HG03064 (cell line): Measurements from ENCODE around the gene ZNF581.
A peak's percentile ranks its signal among the peaks of the same experiment; 100 is the strongest.

Experiments used
- ATAC-seq: cut with Tn5 transposase; IDR thresholded peaks from one replicate; pipeline ENCODE4 v1.9.1; 2021; ENCODE audit warnings: low read depth; ENCODE audit not compliant: unreplicated experiment

Gene ZNF581

DNA sequence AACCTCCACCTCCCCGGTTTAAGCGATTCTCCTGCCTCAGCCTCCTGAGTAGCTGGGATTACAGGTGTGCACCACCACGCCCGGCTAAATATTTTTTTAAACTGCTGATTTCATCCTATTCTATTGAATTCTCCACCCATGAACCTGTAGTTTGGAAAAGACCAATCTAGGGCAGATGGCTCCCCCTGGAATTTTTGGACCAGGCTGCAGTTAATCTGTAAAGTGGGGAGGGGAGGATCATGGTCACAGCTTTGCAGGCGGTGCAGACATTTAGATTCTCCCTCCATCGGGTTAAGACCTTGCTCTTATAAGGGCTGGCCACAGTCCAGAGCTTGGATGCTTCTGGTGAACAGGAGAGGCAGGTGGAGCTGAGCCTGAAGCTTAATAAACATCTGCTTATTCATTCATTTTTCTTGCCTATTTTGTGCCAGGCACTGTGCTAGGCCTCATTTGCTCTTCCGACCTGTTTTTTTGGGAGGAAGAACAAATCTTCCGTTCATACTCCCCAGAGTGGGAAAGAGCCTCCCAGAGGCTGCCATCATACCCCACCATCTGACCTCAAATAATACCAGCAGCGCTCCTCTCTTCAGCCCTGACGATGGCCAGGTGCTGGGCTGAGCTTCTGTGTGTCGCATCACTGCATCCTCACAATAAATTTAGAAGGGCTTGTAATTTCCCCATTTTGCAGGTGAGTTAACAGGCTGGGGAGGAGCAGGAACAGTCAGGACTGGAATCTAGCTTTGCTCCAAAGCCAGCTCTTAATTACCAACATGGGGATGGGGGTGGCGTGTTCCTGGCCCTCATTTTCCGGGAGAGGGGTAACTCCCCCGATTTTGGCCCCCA is 3.7 kb downstream of the ZNF581 start:
- no peak for ATAC-seq

DNA sequence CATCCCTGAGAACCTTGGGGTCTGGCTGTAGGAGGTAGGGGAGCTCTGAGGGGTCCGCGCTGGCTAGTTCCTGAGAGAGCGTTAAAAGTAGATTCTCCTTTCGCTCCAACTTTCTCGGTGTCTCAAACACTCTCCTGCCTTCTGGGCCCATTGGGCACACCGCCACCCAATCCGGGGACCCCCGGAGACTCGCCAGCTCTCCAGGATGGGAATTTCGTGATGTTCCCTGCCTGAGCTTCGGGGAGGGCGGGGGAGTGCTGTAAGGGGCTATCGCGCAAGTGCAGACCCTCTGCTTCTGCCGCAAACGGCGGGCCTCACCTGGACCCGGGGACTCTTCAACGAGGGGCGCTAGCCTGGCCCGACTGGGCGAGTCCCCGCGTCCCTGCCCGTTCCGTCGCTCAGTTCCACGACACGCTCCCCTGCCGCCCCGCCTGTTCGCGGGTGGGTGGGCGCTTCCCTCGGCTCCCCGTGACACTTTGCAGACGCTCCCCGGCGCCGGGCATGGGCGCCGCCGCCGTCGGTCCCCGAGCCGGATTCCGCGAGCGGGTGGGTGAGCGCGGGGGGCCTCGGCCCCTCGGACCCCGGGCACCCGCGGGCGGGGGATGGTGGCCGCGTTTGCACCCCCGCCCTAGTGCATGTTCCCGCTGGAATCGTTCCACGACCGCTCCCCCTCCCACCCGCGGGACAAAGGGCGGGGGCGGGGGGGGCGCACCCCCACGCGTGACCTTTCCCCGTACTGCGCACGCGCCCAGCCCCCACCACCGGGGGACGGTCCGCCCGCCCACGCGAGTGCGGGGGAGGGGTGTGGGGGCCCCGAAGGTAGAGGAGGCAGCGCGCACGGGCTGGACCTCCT is 4.5 kb downstream of the ZNF581 start, which contains the start of gene CCDC106:
Gene CCDC106 (plus strand): TSS at position 481 of the 853 bp plus-strand sequence. CDS start 835 bp downstream, outside the sequence.
- ATAC-seq = no peak

DNA sequence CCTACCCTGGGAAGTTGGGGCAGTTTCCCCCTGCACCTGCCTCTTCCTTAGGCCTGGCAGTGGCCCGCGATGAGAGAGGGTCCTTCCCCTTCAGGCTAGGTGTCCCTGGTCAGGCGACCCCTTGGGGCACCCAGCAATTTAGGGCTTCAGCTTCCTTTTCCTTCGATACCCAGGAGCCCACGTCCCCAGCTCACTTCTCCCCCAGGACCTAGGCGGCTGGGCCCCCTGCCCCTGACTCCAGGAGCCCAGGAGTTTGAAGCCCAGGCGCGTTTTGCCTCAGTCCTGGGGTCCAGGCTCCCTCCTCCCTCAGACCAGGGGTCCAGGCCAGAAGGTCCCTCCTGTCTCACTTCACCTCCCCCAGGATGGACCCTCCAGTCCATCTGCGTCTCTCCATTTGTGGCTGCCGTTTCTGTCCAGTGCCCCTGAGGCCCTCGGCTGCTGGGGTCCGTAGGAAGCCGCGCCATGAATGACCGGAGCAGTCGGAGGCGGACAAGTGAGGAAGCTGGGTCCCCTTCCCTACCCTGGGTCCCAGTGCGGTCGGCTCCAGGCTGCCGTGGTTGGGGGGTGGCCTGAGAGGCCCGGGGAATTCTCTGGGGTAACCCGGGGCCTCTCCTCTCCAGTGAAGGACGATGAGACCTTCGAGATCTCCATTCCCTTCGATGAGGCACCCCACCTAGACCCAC is 5.3 kb downstream of the ZNF581 start:
- no peak for ATAC-seq

DNA sequence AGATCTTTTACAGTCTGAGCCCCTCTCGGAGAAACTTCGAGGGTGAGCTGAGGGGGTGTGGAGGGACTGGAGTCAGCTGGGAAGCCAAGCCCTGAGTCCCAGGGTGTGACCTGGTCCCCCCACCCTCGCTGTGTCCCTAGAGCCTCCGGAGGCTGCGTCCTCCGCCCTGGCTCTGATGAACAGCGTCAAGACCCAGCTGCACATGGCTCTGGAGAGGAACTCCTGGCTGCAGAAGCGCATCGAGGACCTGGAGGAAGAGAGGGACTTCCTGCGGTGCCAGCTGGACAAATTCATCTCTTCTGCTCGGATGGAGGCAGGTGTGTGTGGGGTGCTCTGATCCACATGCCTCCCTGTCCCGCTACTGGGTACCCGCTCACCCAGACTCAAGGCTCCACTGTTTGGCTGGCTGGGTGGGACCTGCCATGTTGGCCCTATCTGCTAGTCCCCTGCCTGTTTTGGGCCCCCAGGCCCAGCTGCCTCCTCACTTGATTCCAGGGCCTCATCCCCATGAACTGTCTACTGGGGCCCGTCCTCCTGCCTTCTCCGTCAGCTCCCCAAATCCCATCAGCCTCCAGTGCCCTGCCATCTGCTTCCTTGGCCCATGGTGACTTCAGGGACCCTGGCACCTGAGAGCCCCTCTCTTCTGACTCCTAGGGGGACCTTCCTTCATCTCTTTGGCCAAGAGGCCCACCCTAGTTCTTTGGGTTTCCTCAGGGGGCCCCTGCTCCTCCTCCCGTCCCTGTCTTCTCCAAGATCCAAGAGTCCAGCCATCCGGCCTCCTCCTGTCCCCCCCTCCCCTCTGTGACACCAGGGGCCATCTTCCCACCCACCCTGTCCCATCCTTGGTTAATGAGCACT is 6.0 kb downstream of the ZNF581 start:
- ATAC-seq = no peak

DNA sequence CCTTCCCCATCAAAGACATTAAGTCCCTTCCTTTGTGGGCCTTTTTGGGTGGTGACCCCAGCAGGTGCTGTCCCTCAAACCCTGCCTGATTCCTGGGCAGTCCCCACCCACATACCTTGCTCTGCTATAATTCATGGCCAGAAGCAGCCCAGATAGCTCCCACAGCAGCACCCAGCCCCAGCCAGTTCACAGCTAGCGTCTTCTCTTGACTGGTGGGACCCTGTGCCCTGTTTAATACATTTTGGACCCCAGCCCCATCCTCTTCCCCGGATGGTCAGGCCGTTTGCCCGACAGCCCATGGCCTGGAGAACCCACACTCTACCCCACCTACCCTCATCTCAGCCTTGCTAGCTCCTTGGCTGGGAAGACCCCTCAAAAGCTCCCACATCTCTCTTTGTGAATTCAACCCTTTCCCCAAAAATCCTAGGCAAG is 6.7 kb downstream of the ZNF581 start:
- no peak for ATAC-seq

DNA sequence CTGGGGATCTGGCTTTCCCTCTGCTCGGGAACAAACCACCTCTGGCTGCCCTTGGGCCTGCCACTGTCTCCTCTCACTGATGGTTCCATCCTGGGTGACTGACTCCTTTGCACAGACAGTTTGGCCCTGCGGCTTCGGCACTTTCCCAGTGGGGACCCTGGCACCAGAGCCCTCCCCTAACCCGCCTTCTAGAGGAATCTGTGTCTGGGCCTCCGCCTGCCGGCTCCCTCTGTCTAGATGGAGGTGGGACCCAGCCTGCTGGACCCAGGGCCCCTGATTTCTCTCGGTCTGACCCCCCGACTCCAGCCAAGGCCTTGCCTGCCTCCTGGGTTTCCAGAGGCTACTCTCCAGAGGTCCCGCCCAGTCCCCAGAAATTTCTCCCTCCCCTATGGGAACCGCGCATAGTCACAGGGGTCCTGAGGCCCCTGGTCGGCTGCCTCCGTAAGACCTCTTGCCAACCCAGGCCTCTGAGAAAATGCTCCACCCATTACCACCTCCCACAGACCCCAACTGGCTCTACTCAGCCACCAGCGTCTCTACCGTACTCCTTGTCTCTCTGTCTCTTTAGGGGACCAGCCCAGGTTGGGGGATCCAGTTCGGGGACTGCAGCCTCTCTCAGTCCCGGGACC is 7.3 kb downstream of the ZNF581 start:
- ATAC-seq = no peak

DNA sequence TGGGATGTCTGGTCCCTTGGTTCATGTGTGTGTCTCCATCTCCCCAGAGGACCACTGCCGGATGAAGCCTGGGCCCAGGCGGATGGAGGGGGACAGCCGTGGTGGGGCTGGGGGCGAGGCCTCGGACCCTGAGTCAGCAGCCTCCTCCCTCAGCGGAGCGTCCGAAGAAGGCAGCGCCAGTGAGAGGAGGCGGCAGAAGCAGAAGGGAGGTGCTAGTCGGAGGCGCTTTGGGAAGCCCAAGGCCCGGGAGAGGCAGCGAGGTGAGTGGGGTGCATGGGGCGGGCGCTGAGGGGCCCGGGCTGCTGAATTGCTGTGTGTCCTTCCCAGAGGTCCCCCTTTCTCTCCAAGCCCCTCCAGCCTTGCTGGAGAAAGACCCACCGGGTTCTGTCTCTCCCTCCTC is 7.8 kb downstream of the ZNF581 start:
- no peak for ATAC-seq

DNA sequence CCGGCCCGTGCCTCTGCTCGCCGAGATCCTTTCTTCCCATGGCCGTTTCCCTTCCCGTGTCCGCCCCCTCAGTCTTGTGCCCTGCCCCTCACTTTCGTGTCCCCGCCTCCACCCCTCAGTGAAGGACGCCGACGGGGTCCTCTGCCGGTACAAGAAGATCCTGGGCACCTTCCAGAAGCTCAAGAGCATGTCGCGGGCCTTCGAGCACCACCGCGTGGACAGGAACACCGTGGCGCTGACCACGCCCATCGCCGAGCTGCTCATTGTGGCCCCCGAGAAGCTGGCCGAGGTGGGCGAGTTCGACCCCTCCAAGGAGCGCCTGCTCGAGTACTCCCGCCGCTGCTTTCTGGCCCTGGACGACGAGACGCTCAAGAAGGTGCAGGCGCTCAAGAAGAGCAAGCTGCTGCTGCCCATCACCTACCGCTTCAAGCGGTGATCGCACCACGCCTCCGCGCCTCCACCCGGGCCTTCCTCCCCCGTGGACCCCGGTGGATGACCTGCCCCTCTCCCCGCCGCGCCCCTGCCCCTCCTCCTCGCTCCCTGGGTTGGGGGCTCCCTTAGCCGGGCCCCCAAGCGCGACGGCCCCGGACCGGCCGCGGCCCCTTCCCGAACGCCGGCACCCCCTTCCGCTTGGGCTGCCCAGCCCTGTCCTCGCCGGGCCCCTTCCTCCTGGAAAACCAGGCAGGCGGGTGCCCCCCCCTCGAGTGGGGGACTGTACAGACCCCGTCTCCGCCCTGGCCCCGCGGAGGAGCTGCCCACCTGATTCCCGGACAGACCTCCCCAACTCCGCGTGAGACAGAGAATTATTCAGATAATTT is 9.1 kb downstream of the ZNF581 start:
- ATAC-seq = no peak

DNA sequence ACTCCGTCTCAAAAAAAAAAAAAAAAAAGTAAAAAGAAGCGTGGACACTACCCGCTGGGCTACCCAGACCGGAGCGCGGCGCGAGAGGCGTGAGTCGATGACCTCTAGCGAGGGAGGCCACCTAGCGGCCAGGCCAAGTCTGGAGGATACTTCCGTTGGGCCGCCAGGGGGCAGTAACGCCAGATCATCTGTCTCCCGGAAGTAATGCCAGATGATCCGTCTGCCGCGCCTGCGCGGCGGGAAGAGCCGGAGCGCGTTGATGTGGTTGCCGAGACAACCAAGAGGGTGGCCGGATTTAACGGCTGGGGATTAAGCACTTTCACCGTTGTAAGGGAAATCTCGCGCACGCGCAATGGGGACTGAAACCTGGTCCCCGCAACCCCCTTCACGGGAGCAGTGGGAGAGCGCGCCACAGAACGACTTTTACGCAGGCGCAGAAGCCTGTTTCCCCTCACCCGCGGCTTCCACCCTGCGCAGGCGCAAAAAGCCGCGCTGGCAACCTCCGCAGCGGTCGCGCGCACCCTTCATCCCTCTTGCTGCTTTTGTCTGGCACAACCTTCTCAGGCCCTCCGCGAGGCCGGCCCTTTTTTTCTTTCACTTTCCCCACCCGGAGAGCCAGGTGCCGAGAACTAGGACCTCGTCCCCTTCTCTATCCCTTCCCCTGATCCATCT is 10.3 kb downstream of the ZNF581 start:
- ATAC-seq = peak; percentile 32

DNA sequence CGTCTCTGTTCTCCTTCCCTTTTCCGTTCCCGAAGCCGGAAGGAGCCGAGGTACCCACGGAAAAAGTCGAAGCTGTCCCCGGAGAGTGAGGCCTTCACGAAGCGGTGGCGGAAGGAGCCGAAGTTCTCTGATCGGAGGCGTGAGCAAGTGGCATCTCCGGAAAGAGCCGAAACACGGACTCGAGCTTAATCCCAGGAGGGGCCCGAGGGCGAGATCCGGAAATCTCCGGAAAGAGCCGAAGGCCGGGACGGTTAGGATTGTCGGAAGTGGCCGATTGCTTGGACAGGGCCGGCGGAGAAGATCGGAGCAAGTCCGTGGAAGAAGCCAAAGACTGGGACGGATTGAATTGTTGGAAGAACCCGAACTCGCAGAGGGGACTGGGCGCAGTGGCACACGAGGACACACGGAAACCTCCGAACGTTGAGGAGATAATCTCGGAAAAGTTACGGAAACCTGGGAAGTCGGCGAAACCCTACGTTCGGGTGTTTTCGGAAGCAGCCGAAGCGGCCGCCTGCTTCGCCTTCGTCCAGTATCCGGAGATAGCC is 10.9 kb downstream of the ZNF581 start:
- ATAC-seq = peak; percentile 54

DNA sequence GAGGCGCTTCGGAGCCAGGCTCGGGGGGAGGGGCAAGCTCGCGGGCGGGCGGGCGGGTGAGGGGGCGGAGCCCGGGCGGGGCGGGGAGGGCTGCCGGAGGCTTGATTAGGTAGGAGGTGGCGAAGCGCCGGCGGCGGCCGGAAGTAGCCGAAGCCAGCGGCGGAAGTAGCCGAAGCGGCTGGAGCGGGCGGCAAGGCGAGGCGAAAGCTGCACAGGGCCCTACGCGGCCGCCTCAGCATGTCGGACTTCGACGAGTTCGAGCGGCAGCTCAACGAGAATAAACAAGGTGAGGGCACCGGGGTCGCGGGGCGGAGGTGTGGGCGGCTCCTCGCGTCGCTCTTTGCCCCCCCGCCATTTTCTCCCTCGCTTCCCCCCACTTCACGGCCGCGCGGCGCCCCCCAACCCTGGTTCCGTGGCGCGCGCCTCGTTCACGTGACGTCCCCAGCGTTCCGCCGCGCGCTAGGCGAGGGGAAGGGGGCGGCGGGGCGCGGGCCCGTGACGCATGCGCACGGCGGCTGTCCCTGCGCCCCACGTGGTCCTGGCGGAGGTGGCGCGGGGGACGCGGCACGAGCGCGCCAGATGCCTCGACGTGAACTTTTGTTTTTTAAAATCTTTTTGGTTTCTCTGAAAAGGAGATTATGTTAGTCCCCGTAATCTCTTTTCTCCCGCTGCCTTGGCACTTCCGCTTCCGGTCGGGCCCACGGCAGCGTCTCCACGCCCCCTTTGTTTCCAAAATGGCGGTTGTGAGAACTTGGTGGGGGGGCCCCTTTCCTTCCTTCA is 11.6 kb downstream of the ZNF581 start, which contains the start of gene U2AF2:
Gene U2AF2 (plus strand): TSS at position 168 of the 780 bp plus-strand sequence. CDS start 70 bp downstream, at position 238.
- ATAC-seq = peak; percentile 40

DNA sequence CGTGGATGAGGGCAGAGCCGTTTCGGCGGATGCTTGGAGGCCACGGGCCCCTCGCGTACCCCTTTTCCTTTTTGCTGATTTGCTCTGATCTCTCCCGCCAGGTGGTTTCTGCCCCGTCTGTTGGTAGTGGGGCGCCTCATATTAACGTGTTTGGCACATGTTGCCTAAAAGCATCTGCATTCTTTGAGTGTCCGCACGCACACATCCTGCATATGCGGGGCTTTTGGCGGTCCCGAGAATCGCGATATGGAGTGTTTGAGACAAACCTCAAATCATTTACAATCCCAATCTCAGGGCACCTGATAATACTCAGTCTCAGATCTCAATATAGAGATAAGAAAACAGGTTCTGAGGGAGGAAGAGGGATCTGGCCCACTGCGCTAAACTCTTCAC is 12.2 kb downstream of the ZNF581 start:
- ATAC-seq = no peak

DNA sequence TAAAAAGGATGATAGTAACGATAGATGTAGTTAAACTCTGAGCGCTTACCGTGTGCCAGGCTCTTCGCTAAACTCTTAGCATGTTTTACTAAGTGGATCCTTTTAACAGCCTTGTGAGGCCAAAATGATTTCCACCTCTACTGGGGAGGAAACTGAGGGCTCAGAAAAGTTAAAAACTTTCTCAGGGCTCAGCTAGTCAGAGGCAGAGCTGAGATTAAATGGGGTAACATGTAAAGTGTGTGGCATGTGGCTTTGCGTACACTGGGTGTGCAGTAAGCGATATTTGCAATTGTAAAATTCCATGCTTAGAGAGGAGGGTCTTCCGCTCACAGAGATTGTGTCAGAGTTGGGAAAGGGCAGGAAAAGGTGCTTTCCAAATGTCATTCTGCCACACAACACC is 13.1 kb downstream of the ZNF581 start:
- no peak for ATAC-seq

DNA sequence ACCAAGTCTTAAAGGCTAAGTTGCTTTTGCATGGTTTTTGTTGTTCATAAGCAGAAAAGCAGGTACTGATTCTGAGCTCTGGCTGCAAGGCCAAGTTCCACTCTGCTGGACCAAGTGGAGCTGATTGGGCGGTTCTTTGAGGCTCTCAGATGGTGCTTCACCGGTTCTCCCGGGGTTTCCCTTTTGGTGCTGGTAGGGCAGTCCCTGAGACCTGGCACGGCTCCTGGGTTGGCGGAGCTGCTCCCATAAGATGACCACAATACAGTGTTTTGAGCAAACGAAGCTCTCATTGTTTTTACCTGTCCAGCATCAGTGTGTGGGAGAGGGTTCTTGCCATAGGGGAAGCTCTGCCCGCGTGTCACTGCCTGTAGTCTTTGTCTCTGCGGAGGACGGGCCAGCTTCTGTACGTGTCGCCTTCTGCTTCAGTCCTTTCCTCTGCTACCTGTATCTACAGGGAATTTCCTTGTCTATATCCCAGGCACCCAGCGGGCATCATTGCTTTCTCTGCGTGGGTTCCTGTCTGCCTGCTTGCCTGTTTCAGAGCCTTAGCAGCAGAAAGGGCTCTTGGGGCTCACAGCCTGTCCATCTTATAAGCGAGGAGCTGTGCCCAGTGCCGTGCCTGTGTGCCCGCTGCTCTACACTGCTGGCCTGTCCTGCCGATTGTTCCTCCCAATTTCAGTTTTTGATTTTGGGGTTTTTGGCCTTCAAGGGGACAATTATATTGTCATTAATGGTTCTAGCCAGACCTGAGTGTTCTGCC is 13.7 kb downstream of the ZNF581 start:
- ATAC-seq = no peak

DNA sequence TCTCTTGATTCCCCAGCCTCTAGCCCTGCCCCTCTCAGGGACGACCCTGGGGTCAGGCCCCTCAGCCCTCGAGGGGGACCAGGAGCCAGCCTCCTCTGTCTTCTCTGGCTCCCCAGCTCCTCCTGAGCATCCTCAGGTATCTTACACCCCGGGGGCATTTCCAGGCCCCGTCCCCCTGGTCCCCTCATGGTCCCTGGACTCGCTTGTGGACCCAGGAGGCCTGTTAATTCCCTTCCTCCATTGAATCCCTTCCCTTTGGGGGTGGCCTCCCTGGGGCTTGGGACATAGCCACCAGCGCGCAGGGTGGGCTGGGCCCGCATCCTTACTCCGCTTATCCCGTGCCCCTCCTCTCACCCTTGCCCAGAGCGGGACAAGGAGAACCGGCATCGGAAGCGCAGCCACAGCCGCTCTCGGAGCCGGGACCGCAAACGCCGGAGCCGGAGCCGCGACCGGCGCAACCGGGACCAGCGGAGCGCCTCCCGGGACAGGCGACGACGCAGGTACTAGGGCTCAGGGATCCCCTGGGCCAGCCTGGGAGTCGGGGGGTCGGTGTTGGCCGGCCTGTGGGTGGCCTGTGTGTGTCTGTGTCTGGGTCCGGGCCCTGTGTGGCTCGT is 15.5 kb downstream of the ZNF581 start:
- no peak for ATAC-seq

DNA sequence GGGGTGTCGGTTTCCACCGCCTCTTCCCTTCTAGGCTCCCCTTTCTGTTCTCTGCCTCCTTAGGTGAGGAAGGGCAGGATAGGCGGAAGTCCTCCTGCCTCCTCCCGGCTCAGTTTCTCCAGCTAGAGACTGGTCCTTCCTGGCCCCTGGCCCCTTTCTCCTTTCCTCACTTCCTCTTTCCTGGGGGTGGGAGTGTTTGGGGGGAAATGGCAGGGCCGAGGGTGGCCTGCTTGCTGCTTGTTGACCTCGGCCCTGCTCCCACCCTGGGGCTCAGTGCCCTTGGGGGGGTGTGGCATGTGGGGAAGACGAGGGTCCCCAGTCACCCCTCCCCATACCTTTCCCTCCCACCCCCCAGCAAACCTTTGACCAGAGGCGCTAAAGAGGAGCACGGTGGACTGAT is 16.4 kb downstream of the ZNF581 start:
- ATAC-seq = no peak
